Smooth muscle cell (in vitro differentiated cells): ENCODE results near the gene COPB2. TPM values are rescaled to one million over a fixed set of nuclear protein-coding genes. Genes with fewer than 3 reads are reported as not detected.

Experiments used
- DNase-seq: peaks from one replicate; lab custom pipeline; 2025; ENCODE audit not compliant: unreplicated experiment; lab: John Stamatoyannopoulos, UW
- H2AFZ ChIP-seq: fragments of 200-600 bp; sonication (generic); 2 replicates; pipeline ENCODE4 v1.6.0; 2016; ENCODE audit warnings: antibody characterized with exemption, low read depth, mild to moderate bottlenecking
- H3F3A ChIP-seq: fragments of 200-600 bp; sonication (generic); 2 replicates; pipeline ENCODE4 v1.6.0; 2017; ENCODE audit warnings: antibody characterized with exemption, low read depth
- H3K27ac ChIP-seq: fragments of 200-600 bp; sonication (generic); 2 replicates; pipeline ENCODE4 v1.5.1; 2016; ENCODE audit warnings: low read depth, mild to moderate bottlenecking
- H3K27me3 ChIP-seq: fragments of 200-600 bp; sonication (generic); 2 replicates; pipeline ENCODE4 v1.6.1; 2016; ENCODE audit warnings: low read depth, mild to moderate bottlenecking
- H3K36me3 ChIP-seq: fragments of 200-600 bp; sonication (generic); 2 replicates; pipeline ENCODE4 v1.5.1; 2016; ENCODE audit warnings: low read depth
- H3K4me1 ChIP-seq: fragments of 200-600 bp; sonication (generic); 2 replicates; pipeline ENCODE4 v1.5.1; 2016; ENCODE audit warnings: low read depth
- H3K4me2 ChIP-seq: fragments of 200-600 bp; sonication (generic); 2 replicates; pipeline ENCODE4 v1.6.0; 2016; ENCODE audit warnings: mild to moderate bottlenecking
- H3K4me3 ChIP-seq: fragments of 200-600 bp; sonication (generic); 2 replicates; pipeline ENCODE4 v1.5.1; 2016; ENCODE audit warnings: mild to moderate bottlenecking
- H3K79me2 ChIP-seq: fragments of 200-600 bp; sonication (generic); 2 replicates; pipeline ENCODE4 v1.6.0; 2016; ENCODE audit warnings: low read depth, mild to moderate bottlenecking
- H3K9ac ChIP-seq: fragments of 200-600 bp; sonication (generic); 2 replicates; pipeline ENCODE4 v1.6.0; 2016; ENCODE audit warnings: low read depth
- H3K9me3 ChIP-seq: fragments of 200-600 bp; sonication (generic); replicated peaks from 2 replicates; pipeline ENCODE4 v1.5.1; 2016; ENCODE audit warnings: low read depth
- H4K20me1 ChIP-seq: fragments of 200-600 bp; sonication (generic); 2 replicates; pipeline ENCODE4 v1.6.0; 2016; ENCODE audit warnings: low read depth
- WGBS: methylation state at CpG from one replicate; pipeline ENCODE4 v1.1.7; 2016; ENCODE audit warnings: low lambda C conversion rate; 5-methylcytosine and 5-hydroxymethylcytosine counted together
- polyA plus RNA-seq: library from polyadenylated mRNA; unstranded; fragments of >200 nt; fragmentation: Nextera tagmentation; extraction: Ambion mirVana; gene quantifications from 2 replicates; pipeline ENCODE4 v1.2.1, GENCODE V29; 2016
- total RNA-seq: library from RNA; depleted of rRNA; stranded (reverse); fragments of >200 nt; gene quantifications from 2 replicates; pipeline ENCODE4 v1.2.3, GENCODE V29; 2014
- TF ChIP-seq, protein P1 (sequence below): fragments of 200-600 bp; sonication (generic); IDR thresholded peaks from 2 replicates; pipeline ENCODE4 v1.5.1; 2017; ENCODE audit warnings: borderline replicate concordance, mild to moderate bottlenecking, antibody characterized with exemption; ENCODE audit not compliant: insufficient read depth, poor library complexity, severe bottlenecking

Gene COPB2
- total and polyA plus RNA-seq, 2 experiments from 2014 or later: 157 to 194 TPM

DNA sequence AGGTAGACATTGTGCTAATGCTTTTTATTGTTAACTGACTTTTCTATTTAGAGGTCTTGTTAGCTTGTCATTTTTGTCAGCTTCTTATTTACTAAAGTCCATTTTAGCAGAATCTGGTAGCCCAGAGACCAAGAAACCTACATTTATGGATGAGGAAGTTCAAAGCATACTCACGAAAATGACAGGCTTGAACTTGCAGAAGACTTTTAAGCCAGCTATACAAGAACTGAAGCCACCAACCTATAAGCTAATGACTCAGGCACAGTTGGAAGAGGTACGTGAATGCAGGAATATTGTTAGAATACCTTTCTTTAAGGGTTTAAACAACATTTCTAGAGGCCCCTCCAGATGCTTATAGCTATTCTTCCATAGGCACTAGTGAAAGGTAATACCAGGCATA lies 42.7 kb downstream of the COPB2 start:
- TF ChIP-seq, protein P1, sequence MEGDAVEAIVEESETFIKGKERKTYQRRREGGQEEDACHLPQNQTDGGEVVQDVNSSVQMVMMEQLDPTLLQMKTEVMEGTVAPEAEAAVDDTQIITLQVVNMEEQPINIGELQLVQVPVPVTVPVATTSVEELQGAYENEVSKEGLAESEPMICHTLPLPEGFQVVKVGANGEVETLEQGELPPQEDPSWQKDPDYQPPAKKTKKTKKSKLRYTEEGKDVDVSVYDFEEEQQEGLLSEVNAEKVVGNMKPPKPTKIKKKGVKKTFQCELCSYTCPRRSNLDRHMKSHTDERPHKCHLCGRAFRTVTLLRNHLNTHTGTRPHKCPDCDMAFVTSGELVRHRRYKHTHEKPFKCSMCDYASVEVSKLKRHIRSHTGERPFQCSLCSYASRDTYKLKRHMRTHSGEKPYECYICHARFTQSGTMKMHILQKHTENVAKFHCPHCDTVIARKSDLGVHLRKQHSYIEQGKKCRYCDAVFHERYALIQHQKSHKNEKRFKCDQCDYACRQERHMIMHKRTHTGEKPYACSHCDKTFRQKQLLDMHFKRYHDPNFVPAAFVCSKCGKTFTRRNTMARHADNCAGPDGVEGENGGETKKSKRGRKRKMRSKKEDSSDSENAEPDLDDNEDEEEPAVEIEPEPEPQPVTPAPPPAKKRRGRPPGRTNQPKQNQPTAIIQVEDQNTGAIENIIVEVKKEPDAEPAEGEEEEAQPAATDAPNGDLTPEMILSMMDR: no peak
- peaks cover 7% of the 10 kb centered on the region for H3K36me3 ChIP-seq
- H3K27me3 ChIP-seq: no peaks in the 10 kb centered on the region
- H4K20me1 ChIP-seq: peaks cover 15% of the 10 kb centered on the region
- no peak overlapping the region for H2AFZ ChIP-seq
- no peak overlapping the region for H3K27ac ChIP-seq
- no peak for DNase-seq
- no peak overlapping the region for H3K4me2 ChIP-seq
- H3K79me2 ChIP-seq: peaks cover 25% of the 10 kb centered on the region
- no peak overlapping the region for H3K4me3 ChIP-seq
- 88% methylated on average over 2 of the region's 2 CpGs for WGBS
- H3K9ac ChIP-seq: no peak overlapping the region
- no peaks in the 10 kb centered on the region for H3F3A ChIP-seq
- no peaks in the 10 kb centered on the region for H3K4me1 ChIP-seq
- H3K9me3 ChIP-seq: no peaks in the 10 kb centered on the region

DNA sequence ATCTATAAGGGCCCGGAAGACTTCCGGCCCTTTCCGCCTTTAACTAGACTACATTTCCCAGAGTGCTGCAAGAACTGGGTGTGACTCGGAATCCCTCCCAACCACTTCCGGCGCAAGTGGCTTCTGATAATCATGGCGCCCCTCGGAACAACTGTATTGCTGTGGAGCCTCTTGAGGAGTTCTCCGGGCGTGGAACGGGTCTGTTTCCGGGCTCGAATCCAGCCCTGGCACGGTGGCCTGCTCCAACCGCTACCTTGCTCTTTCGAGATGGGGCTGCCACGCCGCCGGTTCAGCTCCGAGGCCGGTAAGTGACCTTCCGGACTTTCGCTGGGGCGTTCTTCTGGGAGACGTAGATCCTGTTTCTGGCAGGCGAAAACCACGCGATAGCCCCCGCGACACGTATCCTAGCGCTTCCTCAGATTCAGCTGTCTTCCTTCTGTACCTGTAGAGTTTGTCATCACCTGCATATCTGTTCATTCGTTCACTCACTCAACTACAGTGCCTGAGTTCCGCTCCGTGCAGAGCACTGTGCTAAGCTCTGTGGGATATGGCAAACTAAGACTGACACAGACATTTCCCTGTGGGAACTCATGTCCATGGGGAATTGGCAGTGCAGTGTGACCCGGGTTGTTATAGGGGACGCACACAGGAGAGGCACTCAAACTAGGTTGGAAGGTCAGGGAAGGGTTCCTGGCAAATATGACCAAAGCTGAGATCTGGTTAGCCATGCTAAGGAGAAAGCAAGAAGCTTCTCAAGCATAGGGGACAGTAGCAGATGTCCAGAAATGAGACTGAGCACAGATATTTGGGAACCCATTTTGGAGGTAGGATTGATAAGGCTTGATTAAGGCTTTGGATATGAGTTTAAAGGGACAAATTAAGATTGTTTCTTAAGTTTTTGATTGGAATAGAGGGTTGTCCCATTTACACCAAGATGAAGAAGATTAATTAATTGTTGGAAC lies 45.3 kb downstream of the COPB2 start, which contains the start of gene MRPS22:
Gene MRPS22 (plus strand): TSS at position 126 of the 962 bp plus-strand sequence. CDS start 7 bp downstream, at position 133.
- peaks cover 15% of the 10 kb centered on the region for H4K20me1 ChIP-seq
- H3F3A ChIP-seq: no peaks in the 10 kb centered on the region
- peak within 1 kb of the TSS; percentile 92 for H3K4me2 ChIP-seq
- peak within 1 kb of the TSS; percentile 98 for H2AFZ ChIP-seq
- peak; percentile 65 for DNase-seq
- H3K79me2 ChIP-seq: peaks cover 25% of the 10 kb centered on the region
- no peaks in the 10 kb centered on the region for H3K9me3 ChIP-seq
- peak within 1 kb of the TSS; percentile 90 for H3K27ac ChIP-seq
- H3K27me3 ChIP-seq: no peaks in the 10 kb centered on the region
- H3K36me3 ChIP-seq: no peaks in the 10 kb centered on the region
- TF ChIP-seq, protein P1: no peak
- peak within 1 kb of the TSS; percentile 92 for H3K4me3 ChIP-seq
- H3K4me1 ChIP-seq: no peaks in the 10 kb centered on the region
- 2% methylated on average over 37 of the region's 37 CpGs for WGBS
- H3K9ac ChIP-seq: peak within 1 kb of the TSS; percentile 97

DNA sequence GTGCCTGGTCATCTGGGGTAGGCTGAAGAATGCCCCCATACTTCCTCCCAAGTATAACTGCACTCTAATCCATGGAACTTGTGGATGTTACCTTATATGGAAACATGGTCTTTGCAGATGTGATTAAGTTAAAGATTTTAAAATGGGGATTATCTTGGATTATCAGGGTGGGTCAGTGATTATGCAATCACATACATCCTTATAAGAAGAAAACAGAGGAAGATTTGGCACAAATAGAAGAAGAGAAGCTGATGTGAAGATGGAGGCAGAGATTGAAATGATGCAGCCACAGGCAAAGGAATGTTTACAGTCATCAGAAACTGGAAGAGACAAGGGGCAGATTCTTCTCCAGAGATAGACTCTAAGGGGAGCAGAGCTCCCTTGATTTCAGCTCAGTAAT lies 47.4 kb downstream of the COPB2 start:
- Histone ChIP-seq H3K36me3 (no peaks in the 10 kb centered on the region), H3K9me3 (no peaks in the 10 kb centered on the region), H3F3A (no peaks in the 10 kb centered on the region), H4K20me1 (peaks cover 15% of the 10 kb centered on the region), H3K4me1 (no peaks in the 10 kb centered on the region), H3K9ac (no peak overlapping the region), H3K27me3 (peaks cover 8% of the 10 kb centered on the region), H3K4me3 (no peak overlapping the region), H3K79me2 (peaks cover 25% of the 10 kb centered on the region), H2AFZ (no peak overlapping the region), H3K4me2 (no peak overlapping the region), H3K27ac (no peak overlapping the region)
- TF ChIP-seq, protein P1: no peak
- DNase-seq: no peak
